Activated B cell treated with CpG ODN at 0.5 μM for 24 hours (primary cell): ENCODE data around the gene MYH9. TPM values are rescaled to one million over a fixed set of nuclear protein-coding genes. Genes with fewer than 3 reads are reported as not detected.

ENCODE experiments used
- ATAC-seq: fragments of 200-7000 bp; cut with Tn5 transposase; one replicate; pipeline ENCODE4 v1.10.0; 2021; ENCODE audit warnings: low read depth, mild to moderate bottlenecking, moderate library complexity
- CTCF ChIA-PET: fragments of 350-600 bp; sonication (Branson Sonifier 250); formaldehyde crosslinking; loops from one replicate; lab custom pipeline; 2021; ENCODE audit warnings: antibody characterized with exemption; lab: Charles Lee
- POLR2A ChIA-PET: fragments of 350-600 bp; sonication (Branson Sonifier 250); formaldehyde crosslinking; loops from one replicate; lab custom pipeline; 2021; ENCODE audit warnings: antibody characterized with exemption; lab: Charles Lee
- DNase-seq: peaks from one replicate; pipeline ENCODE4 v3.0.0; 2022
- H3K27ac Mint-ChIP-seq: one replicate; pipeline ENCODE4 v1.8.0; 2020; ENCODE audit warnings: mixed read lengths
- H3K27me3 Mint-ChIP-seq: one replicate; pipeline ENCODE4 v1.8.0; 2021; ENCODE audit warnings: mixed read lengths
- H3K36me3 Mint-ChIP-seq: one replicate; pipeline ENCODE4 v1.8.0; 2021; ENCODE audit warnings: low read depth, mixed read lengths
- H3K4me1 Mint-ChIP-seq: one replicate; pipeline ENCODE4 v1.8.0; 2021; ENCODE audit warnings: mixed read lengths
- H3K4me3 Mint-ChIP-seq: one replicate; pipeline ENCODE4 v1.8.0; 2020; ENCODE audit warnings: mild to moderate bottlenecking, mixed read lengths
- H3K9me3 Mint-ChIP-seq: one replicate; pipeline ENCODE4 v1.8.0; 2020; ENCODE audit warnings: mixed read lengths
- CTCF ChIP-seq: fragments of 200-600 bp; IDR thresholded peaks from one replicate; pipeline ENCODE4 v1.8.0; 2022; ENCODE audit warnings: antibody characterized with exemption, mild to moderate bottlenecking
- intact Hi-C: fragments of 100-400 bp; cut with micrococcal nuclease; formaldehyde crosslinking; loops from one replicate; pipeline ENCODE4 v1.15.1; 2024
- total RNA-seq: library from RNA; stranded (reverse); gene quantifications from 2 replicates; pipeline ENCODE4 v1.2.3, GENCODE V29; 2022

The MYH9 gene
- total RNA-seq, 1 donor from 2014 or later, result 714 TPM

DNA sequence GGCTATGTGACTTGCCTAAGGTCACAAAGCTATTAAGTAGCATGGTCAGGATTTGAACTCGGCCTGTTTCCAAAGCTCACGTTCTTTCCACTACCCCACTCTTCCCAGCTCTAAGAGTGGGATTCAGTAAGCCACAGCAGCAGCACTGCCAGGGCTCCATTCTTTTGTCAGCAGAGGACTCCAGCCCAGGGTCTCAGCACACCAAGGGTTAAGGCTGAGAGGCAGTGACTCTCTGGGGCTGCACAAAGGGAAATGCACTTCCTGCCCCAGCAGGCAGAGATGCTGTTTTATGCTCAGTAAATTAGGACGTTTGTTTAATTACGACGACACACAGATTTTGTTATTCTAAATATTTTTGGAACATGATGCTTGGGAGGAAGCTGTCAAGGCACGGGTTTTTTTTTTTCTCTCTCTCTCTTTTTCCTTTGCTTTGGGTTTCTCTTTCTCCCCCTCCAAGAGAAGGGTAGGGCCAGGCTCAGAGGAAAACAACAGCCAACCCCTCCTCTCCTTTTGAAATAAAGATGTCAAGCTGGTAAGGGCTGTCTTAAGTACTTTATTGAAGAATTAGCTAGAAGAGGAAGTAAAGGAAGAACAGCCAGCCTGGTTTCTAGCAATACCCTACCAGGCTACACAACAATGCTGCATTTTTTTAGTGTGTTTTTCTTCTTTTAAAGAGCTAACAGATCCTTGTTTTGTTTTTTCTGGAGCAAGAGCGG lies 2.8 kb downstream of the MYH9 start:
- intact Hi-C loops, result loop anchor here (5.0 kb wide), 1 partner anchor 52 kb away; no protein-coding TSS in a partner anchor
- Mint-ChIP-seq H3K27ac (peak overlapping the region; percentile 97), H3K9me3 (no peaks in the 10 kb centered on the region), H3K4me1 (peaks cover 73% of the 10 kb centered on the region), H3K27me3 (no peaks in the 10 kb centered on the region), H3K36me3 (peaks cover 40% of the 10 kb centered on the region), H3K4me3 (peak overlapping the region; percentile 94)
- ChIA-PET CTCF (interaction anchor here (0.8 to 1.5 kb wide), 7 partner anchors 20 to 101 kb away, joined by 3 to 6 read pairs (median 4); no protein-coding TSS in a partner anchor), POLR2A (interaction anchor here (0.6 to 6.8 kb wide), 21 partner anchors 10 to 144 kb away, joined by 3 to 126 read pairs (median 5); partner anchors contain the start of genes EIF3D and TXN2)
- ATAC-seq (no peak), DNase-seq (no peak)
- TF ChIP-seq CTCF, result no peak

- TF ChIP-seq CTCF, result no peak
- Mint-ChIP-seq H3K36me3 (peaks cover 49% of the 10 kb centered on the region), H3K9me3 (no peaks in the 10 kb centered on the region), H3K27me3 (no peaks in the 10 kb centered on the region), H3K4me3 (peak overlapping the region; percentile 63), H3K27ac (peak overlapping the region; percentile 87), H3K4me1 (peaks cover 80% of the 10 kb centered on the region)
- no peak for DNase-seq
- CTCF ChIA-PET, result no interaction called here
- intact Hi-C loops, result no loop called here
- POLR2A ChIA-PET, result interaction anchor here (0.6 to 6.8 kb wide), 8 partner anchors 8 to 99 kb away, joined by 3 to 126 read pairs (median 7); partner anchors contain the start of gene TXN2
- no peak for ATAC-seq
Observed at GRCh38 chr22:36383110-36383581, 4.6 kb downstream of the MYH9 start.

- ChIA-PET CTCF (no interaction called here), POLR2A (interaction anchor here (0.6 to 1.8 kb wide), 7 partner anchors 14 to 102 kb away, joined by 3 to 6 read pairs (median 4); no protein-coding TSS in a partner anchor)
- intact Hi-C loops, result no loop called here
- peaks cover 59% of the 10 kb centered on the region for H3K36me3 Mint-ChIP-seq
- H3K27me3 Mint-ChIP-seq, result no peaks in the 10 kb centered on the region
- peaks cover 94% of the 10 kb centered on the region for H3K4me1 Mint-ChIP-seq
- DNase-seq, result no peak
- TF ChIP-seq CTCF, result no peak
- no peak for ATAC-seq
- H3K27ac Mint-ChIP-seq, result peak overlapping the region; percentile 92
- peak overlapping the region; percentile 24 for H3K4me3 Mint-ChIP-seq
- no peaks in the 10 kb centered on the region for H3K9me3 Mint-ChIP-seq
Observed at GRCh38 chr22:36381513-36382128, 6.1 kb downstream of the MYH9 start.

GRCh38 chr22:36379593-36380361 lies 8.0 kb downstream of the MYH9 start:
- no peak for TF ChIP-seq CTCF
- Mint-ChIP-seq H3K9me3 (no peaks in the 10 kb centered on the region), H3K27me3 (no peaks in the 10 kb centered on the region), H3K27ac (peak overlapping the region; percentile 92), H3K4me3 (peak overlapping the region; percentile 59), H3K4me1 (peaks cover 95% of the 10 kb centered on the region), H3K36me3 (peaks cover 53% of the 10 kb centered on the region)
- DNase-seq, result no peak
- CTCF ChIA-PET, result interaction anchor here (1.6 kb wide), 1 partner anchor 78 kb away, joined by 5 read pairs; no protein-coding TSS in a partner anchor
- POLR2A ChIA-PET, result interaction anchor here (0.8 to 10.9 kb wide), 12 partner anchors 6 to 102 kb away, joined by 3 to 126 read pairs (median 4); partner anchors contain the start of genes MYH9 and TXN2
- intact Hi-C loops, result loop anchor here (1.0 kb wide), 1 partner anchor 9 kb away; no protein-coding TSS in a partner anchor
- peak; percentile 52 for ATAC-seq
